ENCODE results near the gene SMURF1. TPM values are rescaled to one million over a fixed set of nuclear protein-coding genes. Genes with fewer than 3 reads are reported as not detected.

SMURF1 gene
- total RNA-seq, 2 experiments from 2014 or later: 15.9 to 17.6 TPM

GRCh38 chr7:99004216-99004615 lies 139.7 kb downstream of the SMURF1 start:
- Mint-ChIP-seq H3K27me3 (no peaks in the 10 kb centered on the region), H3K36me3 (ENCODE audit: low read depth) (peaks cover 59% of the 10 kb centered on the region), H3K27ac (no peak overlapping the region), H3K4me1 (no peaks in the 10 kb centered on the region), H3K4me3 (no peak overlapping the region), H3K9me3 (no peaks in the 10 kb centered on the region)
- CTCF ChIA-PET: no interaction called here
- no peak for DNase-seq
- POLR2A ChIA-PET: no interaction called here

- Mint-ChIP-seq H3K4me1 (no peaks in the 10 kb centered on the region), H3K27me3 (no peaks in the 10 kb centered on the region), H3K27ac (no peak overlapping the region), H3K4me3 (no peak overlapping the region), H3K9me3 (no peaks in the 10 kb centered on the region), H3K36me3 (ENCODE audit: low read depth) (peaks cover 64% of the 10 kb centered on the region)
- ChIA-PET CTCF (no interaction called here), POLR2A (no interaction called here)
- DNase-seq: no peak
These were observed 140.5 kb downstream of the SMURF1 start for GRCh38 chr7:99003419-99003818.

DNA sequence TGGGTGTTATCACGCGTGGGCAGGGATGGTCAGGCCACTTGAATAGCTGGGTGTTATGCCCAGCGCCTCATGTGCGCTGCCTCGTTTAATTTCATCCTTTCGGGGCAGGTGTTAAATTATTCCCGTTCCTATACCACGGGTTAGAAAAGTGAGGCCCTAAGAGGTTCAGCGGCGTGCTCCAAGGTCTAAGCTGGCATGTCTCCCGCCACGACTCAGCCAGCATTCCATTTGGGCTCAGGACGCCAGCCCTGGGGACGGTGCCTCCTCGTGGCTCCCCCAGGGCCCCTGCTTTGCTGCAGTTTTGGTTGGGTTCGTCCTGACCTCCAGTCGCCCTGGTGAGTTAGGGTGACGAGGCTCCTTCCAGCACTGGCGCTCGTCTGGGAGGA lies 141.1 kb downstream of the SMURF1 start:
- Mint-ChIP-seq H3K4me3 (no peak overlapping the region), H3K4me1 (no peaks in the 10 kb centered on the region), H3K27ac (no peak overlapping the region), H3K36me3 (ENCODE audit: low read depth) (peaks cover 64% of the 10 kb centered on the region), H3K27me3 (no peaks in the 10 kb centered on the region), H3K9me3 (no peaks in the 10 kb centered on the region)
- DNase-seq: no peak
- CTCF ChIA-PET: no interaction called here
- POLR2A ChIA-PET: no interaction called here

DNA sequence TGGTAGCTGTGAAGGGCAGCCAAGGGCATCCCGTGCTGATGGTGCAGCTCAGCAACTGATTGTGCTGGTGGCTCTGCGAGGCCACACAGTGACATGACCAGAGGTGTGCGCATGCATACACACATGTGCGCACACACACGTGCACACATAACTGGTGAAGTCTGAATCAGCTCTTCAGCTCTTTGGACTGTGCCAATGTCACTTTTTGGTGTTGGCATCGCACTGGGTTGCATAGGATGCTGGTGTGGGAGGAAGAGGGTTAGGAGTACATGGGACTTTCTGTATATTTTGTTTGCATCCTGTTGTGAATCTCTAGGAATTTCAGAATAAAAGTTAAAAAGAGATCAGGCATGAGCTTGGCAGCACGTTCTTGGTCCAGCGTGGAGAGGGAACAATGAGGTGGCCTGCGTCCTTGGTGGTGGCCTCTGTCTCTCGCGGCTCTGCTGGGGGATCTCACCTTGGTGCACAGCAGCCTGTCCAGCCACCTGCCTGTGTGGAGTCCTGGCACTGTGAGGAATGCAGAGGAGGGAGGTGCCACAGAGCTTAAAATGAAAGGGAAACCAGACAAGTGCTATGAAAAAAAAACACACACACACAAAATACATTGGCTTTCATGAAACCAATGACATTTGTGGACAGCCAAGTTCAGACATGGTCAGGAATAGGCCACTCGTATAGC lies 141.6 kb downstream of the SMURF1 start:
- no peaks in the 10 kb centered on the region for H3K9me3 Mint-ChIP-seq
- CTCF ChIA-PET: no interaction called here
- H3K4me1 Mint-ChIP-seq: no peaks in the 10 kb centered on the region
- H3K4me3 Mint-ChIP-seq: no peak overlapping the region
- peaks cover 64% of the 10 kb centered on the region for H3K36me3 Mint-ChIP-seq (ENCODE audit: low read depth)
- no peak overlapping the region for H3K27ac Mint-ChIP-seq
- no peak for DNase-seq
- POLR2A ChIA-PET: no interaction called here
- no peaks in the 10 kb centered on the region for H3K27me3 Mint-ChIP-seq

- POLR2A ChIA-PET: no interaction called here
- CTCF ChIA-PET: no interaction called here
- H3K27me3 Mint-ChIP-seq: no peaks in the 10 kb centered on the region
- no peak overlapping the region for H3K27ac Mint-ChIP-seq
- DNase-seq: no peak
- H3K4me3 Mint-ChIP-seq: no peak overlapping the region
- no peaks in the 10 kb centered on the region for H3K9me3 Mint-ChIP-seq
- H3K4me1 Mint-ChIP-seq: no peaks in the 10 kb centered on the region
- H3K36me3 Mint-ChIP-seq (ENCODE audit: low read depth): peaks cover 59% of the 10 kb centered on the region
These were observed 142.3 kb downstream of the SMURF1 start for GRCh38 chr7:99001482-99002147.

DNA sequence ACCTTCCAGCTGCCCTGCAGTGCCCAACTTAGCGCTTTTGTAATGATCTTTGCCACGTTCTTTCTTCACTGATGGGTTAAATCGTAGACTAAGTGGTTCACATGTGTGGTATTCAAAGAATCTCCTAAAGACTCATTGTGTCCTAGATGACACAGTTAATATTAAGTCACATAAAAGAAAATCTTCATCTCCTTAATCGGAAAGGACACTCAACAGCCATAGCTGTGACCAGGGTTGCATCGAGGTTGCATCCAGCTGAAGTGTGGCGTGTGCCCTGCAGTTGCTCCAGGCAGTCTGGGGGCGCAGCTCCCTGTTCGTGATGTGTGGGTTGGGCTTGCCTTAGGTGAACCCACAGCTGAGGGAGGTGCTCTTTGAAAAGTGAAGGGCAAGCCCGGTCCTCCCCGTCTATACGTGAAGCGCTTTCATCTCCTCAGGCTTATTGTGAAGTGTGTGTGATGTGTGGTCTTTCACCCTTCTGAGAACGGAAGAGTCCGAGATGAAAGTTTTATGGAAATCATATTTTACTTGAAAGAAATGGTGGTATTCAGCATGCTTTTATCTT lies 142.9 kb downstream of the SMURF1 start:
- Mint-ChIP-seq H3K27ac (no peak overlapping the region), H3K4me1 (peaks cover 3% of the 10 kb centered on the region), H3K27me3 (no peaks in the 10 kb centered on the region), H3K36me3 (ENCODE audit: low read depth) (peaks cover 58% of the 10 kb centered on the region), H3K9me3 (no peaks in the 10 kb centered on the region), H3K4me3 (no peak overlapping the region)
- DNase-seq: no peak
- POLR2A ChIA-PET: no interaction called here
- CTCF ChIA-PET: no interaction called here

GRCh38 chr7:99000196-99000903 lies 143.6 kb downstream of the SMURF1 start:
- Mint-ChIP-seq H3K4me1 (peaks cover 9% of the 10 kb centered on the region), H3K4me3 (no peak overlapping the region), H3K27ac (no peak overlapping the region), H3K9me3 (no peaks in the 10 kb centered on the region), H3K27me3 (no peaks in the 10 kb centered on the region), H3K36me3 (ENCODE audit: low read depth) (peaks cover 59% of the 10 kb centered on the region)
- ChIA-PET CTCF (no interaction called here), POLR2A (no interaction called here)
- DNase-seq: no peak

DNA sequence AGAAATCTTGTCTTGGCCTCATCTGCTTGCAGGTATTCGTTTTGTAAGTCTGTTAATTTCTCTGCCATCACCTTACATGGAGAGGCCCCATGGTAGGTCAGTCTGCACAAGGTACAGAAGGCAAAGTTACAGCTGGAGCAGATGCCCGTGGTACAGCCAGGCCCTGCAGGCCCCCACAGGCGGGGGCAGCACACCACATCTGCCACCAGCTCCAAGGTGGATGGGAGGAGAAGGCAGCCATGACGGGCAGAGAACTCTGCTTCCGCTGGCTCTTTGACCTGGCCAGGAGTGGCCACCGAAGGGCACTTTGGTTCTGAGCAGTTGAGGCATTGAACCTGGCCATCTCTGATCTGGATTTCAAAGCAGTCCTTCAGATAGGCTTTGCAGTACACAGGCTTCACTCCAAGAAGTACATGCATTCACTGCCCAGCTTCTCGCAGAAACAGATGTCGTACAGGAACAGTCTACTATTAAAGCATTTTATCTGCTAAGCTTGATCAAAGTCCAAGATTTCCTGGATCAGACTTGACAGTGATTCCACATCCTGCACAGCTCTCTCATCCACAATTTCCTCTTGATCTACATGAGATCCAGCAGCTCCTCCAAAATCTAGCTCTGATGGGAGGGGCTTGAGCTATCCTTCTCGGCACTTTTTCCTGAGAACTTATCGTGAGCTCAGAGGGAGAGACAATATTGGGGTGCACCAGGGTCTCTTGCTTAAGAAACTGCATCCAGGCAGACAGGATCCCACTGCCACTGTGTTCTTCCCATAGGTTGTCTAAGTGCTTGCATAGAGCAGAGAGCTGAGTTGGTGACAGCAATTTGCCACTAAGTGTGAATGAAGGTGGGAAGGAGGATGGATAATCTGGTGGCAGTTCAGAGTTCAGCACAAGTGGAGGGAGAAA lies 144.8 kb downstream of the SMURF1 start:
- Mint-ChIP-seq H3K9me3 (no peaks in the 10 kb centered on the region), H3K27me3 (no peaks in the 10 kb centered on the region), H3K4me3 (no peak overlapping the region), H3K27ac (no peak overlapping the region), H3K36me3 (ENCODE audit: low read depth) (peaks cover 58% of the 10 kb centered on the region), H3K4me1 (peaks cover 9% of the 10 kb centered on the region)
- no peak for DNase-seq
- ChIA-PET CTCF (no interaction called here), POLR2A (no interaction called here)

DNA sequence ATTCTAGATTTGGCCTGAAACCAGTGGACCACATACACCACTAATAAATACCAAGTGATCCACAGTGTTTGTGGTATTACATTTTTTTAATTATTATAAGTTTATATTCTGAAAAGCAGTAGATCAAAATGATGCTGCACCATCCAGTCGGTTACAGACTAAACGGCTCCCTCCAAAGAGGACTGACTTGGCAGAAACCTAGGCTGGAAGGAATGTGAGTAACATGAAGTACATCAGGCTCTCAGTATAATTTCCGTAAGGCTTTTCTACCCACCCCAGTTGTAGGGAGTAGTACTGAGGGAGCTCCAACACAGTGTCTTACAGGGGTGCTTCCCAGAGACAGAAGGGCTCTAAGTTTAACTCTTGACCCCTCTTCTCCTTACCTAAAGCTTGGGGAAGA lies 146.1 kb downstream of the SMURF1 start:
- H3K9me3 Mint-ChIP-seq: no peaks in the 10 kb centered on the region
- DNase-seq: no peak
- H3K27me3 Mint-ChIP-seq: no peaks in the 10 kb centered on the region
- CTCF ChIA-PET: no interaction called here
- H3K4me3 Mint-ChIP-seq: no peak overlapping the region
- POLR2A ChIA-PET: no interaction called here
- H3K4me1 Mint-ChIP-seq: peaks cover 9% of the 10 kb centered on the region
- peaks cover 60% of the 10 kb centered on the region for H3K36me3 Mint-ChIP-seq (ENCODE audit: low read depth)
- H3K27ac Mint-ChIP-seq: no peak overlapping the region

GRCh38 chr7:98996150-98996552 lies 147.8 kb downstream of the SMURF1 start:
- H3K36me3 Mint-ChIP-seq (ENCODE audit: low read depth): peaks cover 59% of the 10 kb centered on the region
- peaks cover 13% of the 10 kb centered on the region for H3K4me1 Mint-ChIP-seq
- H3K9me3 Mint-ChIP-seq: no peaks in the 10 kb centered on the region
- DNase-seq: no peak
- no peaks in the 10 kb centered on the region for H3K27me3 Mint-ChIP-seq
- no peak overlapping the region for H3K4me3 Mint-ChIP-seq
- POLR2A ChIA-PET: no interaction called here
- CTCF ChIA-PET: no interaction called here
- no peak overlapping the region for H3K27ac Mint-ChIP-seq

DNA sequence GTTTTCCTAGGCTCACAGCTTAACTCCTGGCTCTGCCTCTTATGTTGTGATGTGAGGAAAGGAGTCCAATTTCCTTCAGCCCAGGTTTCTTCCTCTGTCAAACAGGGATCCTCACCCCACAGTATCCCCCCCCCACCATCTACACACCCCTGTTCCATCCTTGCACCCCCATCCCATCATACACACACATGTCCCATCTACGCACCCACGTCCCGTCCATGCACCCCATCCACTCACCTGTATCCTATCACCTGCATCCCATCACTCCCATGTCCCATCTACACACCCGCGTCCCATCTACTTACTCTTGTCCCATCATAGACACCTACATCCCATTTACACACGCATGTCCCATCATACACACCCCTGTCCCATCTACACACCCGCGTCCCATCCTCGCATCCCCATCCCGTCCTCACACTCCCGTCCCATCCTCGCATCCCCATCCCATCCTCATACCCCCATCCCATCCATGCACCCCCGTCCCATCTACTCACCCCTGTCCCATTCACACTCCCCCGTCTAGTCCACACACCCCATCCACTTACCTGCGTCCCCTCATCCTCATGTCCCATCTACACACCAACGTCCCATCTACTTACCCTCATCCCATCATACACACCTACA lies 148.3 kb downstream of the SMURF1 start:
- Mint-ChIP-seq H3K4me1 (peaks cover 13% of the 10 kb centered on the region), H3K4me3 (no peak overlapping the region), H3K36me3 (ENCODE audit: low read depth) (peaks cover 57% of the 10 kb centered on the region), H3K27ac (no peak overlapping the region), H3K27me3 (no peaks in the 10 kb centered on the region), H3K9me3 (no peaks in the 10 kb centered on the region)
- CTCF ChIA-PET: no interaction called here
- DNase-seq: no peak
- POLR2A ChIA-PET: no interaction called here

GRCh38 chr7:98995111-98995510 lies 148.8 kb downstream of the SMURF1 start:
- CTCF ChIA-PET: no interaction called here
- POLR2A ChIA-PET: no interaction called here

More at GRCh38 chr7:98995111-98995510, 148.8 kb downstream of the SMURF1 start:
- H3K4me3 Mint-ChIP-seq: no peak overlapping the region
- peaks cover 60% of the 10 kb centered on the region for H3K36me3 Mint-ChIP-seq (ENCODE audit: low read depth)
- no peaks in the 10 kb centered on the region for H3K9me3 Mint-ChIP-seq
- DNase-seq: no peak
- no peak overlapping the region for H3K27ac Mint-ChIP-seq
- no peaks in the 10 kb centered on the region for H3K27me3 Mint-ChIP-seq
- peaks cover 13% of the 10 kb centered on the region for H3K4me1 Mint-ChIP-seq
